ENCODE data around the gene C1D.

C1D gene

DNA sequence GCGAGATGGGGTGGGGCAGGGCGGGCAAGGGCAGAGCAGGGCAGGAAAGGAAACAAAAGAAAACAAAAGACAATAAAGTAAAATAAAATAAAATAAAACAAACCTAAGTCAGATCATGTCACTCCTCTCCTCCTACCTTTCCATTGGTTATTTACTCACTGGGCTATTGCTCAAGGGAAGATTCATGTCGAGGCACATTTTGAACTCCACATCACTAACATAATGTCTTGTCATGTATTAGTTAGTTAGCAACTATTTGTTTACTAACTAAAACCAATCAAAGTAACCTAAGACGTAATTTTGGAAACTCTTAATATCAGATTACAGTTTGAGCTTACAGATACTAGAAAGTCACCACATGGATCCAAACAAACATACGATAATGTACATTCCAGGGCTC lies 2.2 kb downstream of the C1D start:
- DNase-seq (ENCODE audit: low read depth): no peak
- in situ Hi-C loops (cut with HindIII; ENCODE audit: low sequenced_read_pairs): no loop called here
- no peak overlapping the region for H3K4me3 ChIP-seq (ENCODE audit: low read depth, low read length)
- TF ChIP-seq, protein P1, sequence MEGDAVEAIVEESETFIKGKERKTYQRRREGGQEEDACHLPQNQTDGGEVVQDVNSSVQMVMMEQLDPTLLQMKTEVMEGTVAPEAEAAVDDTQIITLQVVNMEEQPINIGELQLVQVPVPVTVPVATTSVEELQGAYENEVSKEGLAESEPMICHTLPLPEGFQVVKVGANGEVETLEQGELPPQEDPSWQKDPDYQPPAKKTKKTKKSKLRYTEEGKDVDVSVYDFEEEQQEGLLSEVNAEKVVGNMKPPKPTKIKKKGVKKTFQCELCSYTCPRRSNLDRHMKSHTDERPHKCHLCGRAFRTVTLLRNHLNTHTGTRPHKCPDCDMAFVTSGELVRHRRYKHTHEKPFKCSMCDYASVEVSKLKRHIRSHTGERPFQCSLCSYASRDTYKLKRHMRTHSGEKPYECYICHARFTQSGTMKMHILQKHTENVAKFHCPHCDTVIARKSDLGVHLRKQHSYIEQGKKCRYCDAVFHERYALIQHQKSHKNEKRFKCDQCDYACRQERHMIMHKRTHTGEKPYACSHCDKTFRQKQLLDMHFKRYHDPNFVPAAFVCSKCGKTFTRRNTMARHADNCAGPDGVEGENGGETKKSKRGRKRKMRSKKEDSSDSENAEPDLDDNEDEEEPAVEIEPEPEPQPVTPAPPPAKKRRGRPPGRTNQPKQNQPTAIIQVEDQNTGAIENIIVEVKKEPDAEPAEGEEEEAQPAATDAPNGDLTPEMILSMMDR (IDR thresholded peaks at IDR 0.05; ENCODE audit: low read depth, low read length, missing control alignments): no peak

DNA sequence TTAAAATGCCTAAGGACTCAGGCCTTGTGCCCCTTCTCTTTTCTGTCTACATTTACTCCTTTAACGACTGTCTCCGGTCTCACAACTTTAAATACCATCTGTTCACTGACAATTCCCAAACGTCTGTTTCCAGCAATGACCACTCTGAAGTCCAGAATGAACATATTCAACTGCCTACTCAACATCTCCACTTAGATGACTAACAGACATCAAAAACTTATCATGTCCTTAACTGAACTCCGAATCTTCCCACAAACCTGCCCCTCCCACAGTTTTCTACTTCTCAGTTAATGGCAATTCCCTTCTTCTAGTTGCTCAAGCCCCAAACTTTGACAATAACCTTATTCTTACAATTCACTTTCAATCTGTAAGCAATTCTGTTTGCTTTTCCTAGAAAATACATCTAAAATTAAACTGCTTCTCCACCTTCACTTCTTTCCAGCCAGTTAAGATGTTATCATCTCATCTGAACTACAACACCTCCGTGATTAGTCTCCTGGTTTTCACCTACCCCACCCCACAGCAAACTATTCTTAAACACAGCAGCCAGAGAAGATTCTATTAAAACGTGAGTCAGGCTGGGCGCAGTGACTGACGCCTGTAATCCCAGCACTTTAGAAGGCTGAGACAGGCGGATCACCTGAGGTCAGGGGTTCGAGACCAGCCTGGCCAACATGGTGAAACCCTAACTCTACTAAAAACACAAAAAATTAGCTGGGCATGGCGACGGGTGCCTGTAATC lies 2.8 kb downstream of the C1D start:
- in situ Hi-C loops (cut with HindIII; ENCODE audit: low sequenced_read_pairs): no loop called here
- H3K4me3 ChIP-seq (ENCODE audit: low read depth, low read length): no peak overlapping the region
- TF ChIP-seq, protein P1 (IDR thresholded peaks at IDR 0.05; ENCODE audit: low read depth, low read length, missing control alignments): no peak
- DNase-seq (ENCODE audit: low read depth): no peak

DNA sequence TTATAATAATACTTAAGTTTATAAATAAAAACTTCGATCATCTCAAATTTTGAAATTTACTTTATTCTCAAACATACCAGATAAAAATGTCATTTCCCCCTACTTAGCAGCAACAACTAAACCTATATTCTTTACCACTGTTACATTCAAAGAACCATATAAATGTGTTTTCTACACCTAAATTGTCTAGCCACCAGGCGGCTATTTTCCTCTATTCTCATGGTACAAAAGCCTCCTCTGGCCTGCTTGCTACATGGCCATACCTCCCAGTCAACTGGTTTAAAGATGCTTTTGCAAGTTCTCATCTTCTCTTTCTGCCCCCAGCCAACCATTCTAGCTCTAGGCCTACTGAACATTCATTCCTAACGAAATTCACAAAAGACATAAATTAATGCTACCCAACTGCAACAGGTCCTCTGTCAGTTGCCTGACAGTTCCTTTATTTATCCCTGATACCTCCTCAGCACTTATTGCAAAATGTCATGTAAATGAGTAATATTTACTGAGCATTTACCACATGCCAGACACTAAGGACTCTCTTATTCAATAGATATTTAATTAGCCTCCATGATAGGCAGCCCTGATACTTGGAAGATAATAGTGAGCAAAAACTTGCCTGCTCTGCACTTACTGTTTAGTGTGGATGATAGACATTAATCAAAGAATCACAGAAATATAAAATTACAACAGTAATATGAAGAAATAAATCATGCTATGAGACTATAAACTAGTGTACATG lies 5.0 kb downstream of the C1D start:
- in situ Hi-C loops (cut with HindIII; ENCODE audit: low sequenced_read_pairs): no loop called here
- H3K4me3 ChIP-seq (ENCODE audit: low read depth, low read length): no peak overlapping the region
- no peak for DNase-seq (ENCODE audit: low read depth)
- TF ChIP-seq, protein P1 (IDR thresholded peaks at IDR 0.05; ENCODE audit: low read depth, low read length, missing control alignments): no peak

DNA sequence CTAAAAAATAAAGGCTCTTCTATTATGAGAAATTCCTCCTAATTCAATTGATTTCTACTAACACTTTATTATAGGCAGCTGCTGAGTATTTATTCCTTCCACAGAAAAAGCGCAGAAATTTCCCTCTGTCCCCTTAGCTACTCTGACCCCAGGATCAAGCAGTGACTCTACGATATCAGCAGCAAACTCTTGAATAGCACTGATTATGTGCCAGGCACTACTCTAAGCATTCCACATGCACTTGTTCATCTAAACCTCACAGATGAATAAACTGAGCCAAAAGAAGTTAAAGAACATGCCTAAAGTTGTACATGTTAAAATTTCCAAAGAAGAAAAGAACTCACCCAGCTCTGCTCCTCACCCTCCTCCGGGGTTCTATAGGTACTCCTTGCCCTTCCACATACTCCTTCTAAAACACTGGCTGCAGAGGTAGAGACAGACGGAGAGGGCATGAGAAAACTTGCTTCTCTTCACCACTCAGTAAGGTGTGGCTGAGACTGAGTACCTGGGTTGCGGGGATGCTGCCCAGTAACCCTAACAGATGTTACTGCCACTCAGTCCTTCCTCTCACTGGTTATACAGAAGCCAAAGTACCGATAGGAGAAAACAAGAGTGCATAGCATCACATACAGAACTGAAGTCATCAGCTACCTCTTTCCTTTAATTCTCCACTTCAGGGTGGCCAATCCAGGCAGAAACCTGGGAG lies 9.9 kb downstream of the C1D start:
- no peak for DNase-seq (ENCODE audit: low read depth)
- no peak overlapping the region for H3K4me3 ChIP-seq (ENCODE audit: low read depth, low read length)
- in situ Hi-C loops (cut with HindIII; ENCODE audit: low sequenced_read_pairs): no loop called here
- TF ChIP-seq, protein P1 (IDR thresholded peaks at IDR 0.05; ENCODE audit: low read depth, low read length, missing control alignments): no peak

DNA sequence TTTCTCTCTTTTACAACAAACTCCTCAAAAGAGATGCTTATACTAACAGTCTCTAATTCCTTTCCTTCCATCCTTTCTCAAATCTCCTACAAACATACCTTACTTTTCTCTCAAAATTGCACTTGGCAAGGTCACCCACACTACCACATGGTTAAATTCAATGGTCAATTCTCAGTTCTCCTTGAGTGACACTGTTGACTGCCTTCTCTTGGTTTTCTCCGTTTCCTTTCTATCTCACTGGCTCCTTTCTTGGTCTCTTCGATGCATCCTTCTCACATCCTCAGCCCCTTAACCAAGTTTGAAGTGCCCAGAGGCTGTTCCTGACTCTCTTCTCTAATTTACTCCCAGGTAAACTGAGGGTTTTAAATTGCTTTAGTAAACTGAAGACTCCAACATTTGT lies 12.5 kb downstream of the C1D start:
- TF ChIP-seq, protein P1 (IDR thresholded peaks at IDR 0.05; ENCODE audit: low read depth, low read length, missing control alignments): no peak
- DNase-seq (ENCODE audit: low read depth): no peak
- no peak overlapping the region for H3K4me3 ChIP-seq (ENCODE audit: low read depth, low read length)
- in situ Hi-C loops (cut with HindIII; ENCODE audit: low sequenced_read_pairs): no loop called here

DNA sequence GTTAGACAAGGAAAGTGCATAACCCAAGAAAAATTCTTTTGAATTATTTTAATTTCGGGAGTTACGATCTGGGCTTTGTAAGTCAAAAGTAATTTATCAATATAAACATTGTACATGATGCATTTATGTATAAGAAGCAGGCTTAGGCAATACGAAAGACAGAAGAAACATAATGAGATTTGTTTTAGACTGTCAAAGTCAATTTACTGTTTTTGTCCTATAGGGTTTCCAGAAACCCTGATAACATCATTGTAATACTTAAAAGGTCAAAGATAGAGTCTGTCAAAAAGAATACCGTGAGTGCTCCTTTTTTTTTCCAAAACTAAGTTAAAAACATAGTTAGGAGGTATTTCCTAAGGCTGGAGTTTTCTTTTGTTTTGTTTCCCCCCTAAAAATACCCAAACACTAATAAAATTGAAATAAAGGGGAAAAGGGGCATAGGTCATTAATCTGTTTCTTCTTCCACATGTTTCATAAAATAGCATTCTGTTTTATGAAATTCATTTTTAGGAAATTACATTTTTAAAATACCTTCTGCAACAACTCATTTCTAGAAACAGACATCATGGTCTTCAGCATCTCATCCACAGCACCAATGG lies 16.1 kb downstream of the C1D start:
- DNase-seq (ENCODE audit: low read depth): no peak
- TF ChIP-seq, protein P1 (IDR thresholded peaks at IDR 0.05; ENCODE audit: low read depth, low read length, missing control alignments): no peak
- H3K4me3 ChIP-seq (ENCODE audit: low read depth, low read length): no peak overlapping the region
- in situ Hi-C loops (cut with HindIII; ENCODE audit: low sequenced_read_pairs): loop anchor here (25.0 kb wide), 1 partner anchor 1609 kb away; the partner anchor contains the start of gene MEIS1
